NCI-H526 treated with DMSO at 0.1 percent for 48 hours (cell line): Measurements from ENCODE around the gene SYNDIG1L.
A peak's percentile ranks its signal among the peaks of the same experiment; 100 is the strongest.
"Not testable (repeated sequence)": the region's sequence is repeated elsewhere in the genome, so short reads cannot be mapped to it uniquely, and the experiment has no call there.

ENCODE experiments used
- DNase-seq: peaks from one replicate; lab custom pipeline; 2025; lab: John Stamatoyannopoulos, UW

The SYNDIG1L gene

DNA sequence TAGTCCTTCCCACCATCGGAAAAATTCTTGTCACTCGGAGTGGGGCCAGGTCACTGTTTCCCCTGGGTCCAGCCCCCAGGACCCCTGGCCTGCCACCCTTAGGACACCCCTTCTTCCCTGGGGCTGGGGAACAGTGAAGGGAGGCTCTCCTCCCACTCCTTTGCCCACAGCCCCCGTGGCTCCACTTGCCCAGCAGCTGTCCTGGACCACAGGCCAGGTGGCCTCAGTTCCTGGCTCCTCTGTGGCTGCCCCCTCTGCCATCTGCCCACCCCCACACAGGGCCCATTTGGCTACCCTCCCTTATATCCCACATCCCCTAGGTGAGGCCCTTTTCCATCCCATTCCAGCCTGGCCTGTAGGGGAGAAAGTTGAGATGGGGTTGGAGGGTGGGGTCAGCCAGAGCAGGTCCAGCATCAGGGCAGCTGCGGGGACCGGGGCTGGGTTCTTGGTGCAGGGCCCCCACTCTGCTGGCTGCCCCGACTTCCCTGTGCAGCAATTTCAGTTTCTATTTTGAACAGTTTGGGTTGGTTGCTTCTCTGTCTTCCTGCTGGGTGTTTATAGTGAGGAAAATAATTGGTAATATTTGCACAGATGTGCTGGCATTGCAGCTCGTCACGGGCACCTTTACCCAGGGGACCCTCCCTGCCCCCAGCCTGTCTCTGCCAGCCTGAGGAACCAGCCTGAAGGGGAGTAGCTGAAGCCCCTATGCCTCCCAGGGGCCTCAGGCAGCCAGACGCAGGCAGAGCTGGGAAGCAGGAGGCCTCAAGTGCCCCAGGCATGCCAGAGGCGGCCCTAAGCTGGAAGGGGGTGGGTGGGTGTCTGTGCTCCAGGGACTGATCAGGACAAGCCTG, 23.4 kb downstream of the SYNDIG1L start:
- DNase-seq: no peak

DNA sequence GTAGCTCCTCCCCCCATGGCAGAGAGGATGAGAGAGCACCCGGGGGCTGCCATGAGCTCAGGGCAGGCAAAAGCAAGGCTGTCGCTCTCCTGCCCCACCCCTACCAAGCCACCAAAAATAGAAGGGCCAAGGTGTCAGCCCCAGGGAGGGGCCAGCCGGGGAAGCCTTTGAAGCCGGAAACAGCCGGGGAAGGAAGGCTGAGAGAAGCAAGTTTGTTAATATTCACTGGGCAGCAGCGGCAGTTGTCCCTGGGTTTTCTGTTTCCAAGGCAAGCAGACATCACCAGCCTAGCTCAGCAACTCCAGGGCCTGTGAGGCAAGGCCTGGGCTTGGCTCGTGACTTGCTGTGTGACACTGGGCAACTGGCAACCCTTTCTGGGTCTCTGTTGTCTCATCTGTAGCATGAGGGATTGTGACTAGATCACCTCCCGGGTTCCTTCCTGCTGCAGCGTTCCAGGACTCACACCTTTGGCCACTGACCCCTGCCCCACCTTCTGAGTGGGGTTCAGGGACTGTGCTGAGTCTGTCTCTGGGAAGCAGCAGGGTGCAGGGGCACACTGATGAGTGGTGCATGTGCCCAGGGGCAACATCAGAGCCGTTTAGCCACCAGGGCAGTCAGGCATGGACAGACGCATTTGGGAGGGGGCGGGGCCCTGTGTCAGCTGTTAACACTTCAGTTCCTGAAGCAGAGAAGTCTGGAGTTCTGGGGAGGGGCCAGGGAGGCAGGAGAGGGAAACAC, 24.3 kb downstream of the SYNDIG1L start:
- DNase-seq: peak; percentile 28

DNA sequence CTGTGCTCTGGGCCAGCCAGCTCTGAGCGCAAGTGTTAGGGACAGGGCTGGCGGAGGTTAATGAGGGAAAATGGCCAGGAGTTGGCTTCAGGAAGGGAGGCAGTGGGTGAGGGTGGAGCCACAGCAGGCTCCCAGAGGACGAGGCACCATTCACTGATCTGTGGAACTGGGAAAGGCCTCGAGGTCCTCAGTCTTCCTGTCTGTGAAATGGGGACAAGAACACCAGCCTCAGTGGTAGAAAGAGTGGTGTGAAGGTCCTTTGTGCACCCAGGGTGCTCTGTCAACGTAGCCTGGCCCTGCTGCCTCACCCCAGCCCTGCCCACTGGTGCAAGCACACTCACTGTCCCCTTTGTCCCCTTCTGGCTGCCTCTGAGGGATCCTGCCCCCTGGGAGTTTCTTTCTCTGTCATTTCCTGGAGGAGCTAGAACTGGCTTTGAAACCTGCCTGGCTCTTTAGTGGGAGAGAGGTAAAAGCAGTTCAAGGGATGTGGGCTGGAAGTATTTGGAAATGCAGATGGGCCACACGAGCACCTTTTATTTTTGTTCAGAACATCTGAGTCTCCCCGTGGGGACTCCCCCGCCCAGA, 25.0 kb downstream of the SYNDIG1L start:
- DNase-seq: no peak

DNA sequence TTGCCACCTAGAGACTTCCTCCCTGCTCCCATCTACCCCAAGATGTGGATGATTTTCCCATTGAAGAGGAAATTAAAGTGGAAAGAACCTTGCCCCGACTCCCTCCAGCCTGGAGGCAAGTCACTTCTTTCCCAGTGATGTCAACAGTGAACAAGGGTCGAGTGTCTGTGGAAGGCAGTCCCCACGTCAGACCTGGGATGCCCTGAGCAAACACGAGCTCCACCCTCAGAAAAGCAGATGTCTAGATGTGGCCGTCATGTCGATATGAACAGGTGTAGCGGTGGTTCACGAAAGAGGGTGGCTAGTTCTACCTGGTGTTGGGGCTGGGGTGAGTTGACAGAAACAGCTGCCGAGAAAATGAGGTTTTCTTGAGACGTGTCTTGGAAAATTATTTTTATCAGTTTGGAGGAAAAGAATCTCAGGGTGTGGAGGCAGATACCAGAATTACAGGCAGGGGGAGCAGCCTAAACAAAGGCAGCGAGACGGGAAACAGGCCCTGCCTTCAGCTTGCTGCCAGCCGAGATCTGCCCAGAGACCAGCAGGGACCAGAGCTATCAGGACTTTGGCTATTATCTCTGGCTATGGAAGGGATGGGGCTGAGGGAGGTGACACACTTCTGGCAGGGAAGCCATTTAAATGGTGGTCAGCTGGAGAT, 25.9 kb downstream of the SYNDIG1L start:
- DNase-seq: no peak

DNA sequence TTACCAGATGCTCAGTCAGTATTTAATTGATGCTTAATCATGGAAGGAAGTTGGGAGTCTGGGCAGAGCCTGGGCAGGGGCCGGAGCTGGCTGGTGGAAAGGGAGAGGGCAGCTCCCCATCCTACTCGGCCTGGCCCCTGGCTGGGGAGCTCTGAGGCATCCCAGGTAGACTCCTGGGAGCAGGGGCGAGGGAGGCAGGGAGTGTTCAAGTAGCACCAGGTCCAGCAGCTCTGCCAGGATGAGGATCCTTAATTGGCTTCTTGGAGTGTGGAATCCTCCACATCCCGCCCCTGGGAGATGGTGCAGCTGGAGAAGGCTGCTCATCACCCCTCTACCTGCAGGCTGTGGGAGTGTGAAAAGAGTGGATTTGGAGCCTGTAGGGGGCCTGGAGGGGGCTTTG, 30.9 kb downstream of the SYNDIG1L start:
- no peak for DNase-seq

DNA sequence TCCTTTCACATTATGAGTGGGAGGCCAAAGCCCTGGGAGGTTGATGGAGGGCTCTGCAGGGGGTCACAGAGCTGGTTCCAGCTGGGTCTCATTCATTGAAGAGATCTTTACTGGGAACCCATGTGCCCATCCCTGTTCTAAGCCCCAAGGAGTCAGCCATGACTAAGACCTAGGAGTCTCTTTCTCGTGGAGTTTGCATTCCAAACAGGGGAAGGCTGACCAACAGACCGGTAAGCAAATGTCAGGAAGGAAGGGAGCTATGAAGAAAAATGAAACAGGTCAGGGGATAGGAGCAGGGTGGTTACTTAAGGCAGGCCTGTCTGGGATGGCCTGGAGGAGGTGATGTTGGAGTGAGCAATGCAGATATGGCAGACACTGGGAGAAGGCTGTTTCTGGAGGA, 31.5 kb downstream of the SYNDIG1L start:
- no peak for DNase-seq

DNA sequence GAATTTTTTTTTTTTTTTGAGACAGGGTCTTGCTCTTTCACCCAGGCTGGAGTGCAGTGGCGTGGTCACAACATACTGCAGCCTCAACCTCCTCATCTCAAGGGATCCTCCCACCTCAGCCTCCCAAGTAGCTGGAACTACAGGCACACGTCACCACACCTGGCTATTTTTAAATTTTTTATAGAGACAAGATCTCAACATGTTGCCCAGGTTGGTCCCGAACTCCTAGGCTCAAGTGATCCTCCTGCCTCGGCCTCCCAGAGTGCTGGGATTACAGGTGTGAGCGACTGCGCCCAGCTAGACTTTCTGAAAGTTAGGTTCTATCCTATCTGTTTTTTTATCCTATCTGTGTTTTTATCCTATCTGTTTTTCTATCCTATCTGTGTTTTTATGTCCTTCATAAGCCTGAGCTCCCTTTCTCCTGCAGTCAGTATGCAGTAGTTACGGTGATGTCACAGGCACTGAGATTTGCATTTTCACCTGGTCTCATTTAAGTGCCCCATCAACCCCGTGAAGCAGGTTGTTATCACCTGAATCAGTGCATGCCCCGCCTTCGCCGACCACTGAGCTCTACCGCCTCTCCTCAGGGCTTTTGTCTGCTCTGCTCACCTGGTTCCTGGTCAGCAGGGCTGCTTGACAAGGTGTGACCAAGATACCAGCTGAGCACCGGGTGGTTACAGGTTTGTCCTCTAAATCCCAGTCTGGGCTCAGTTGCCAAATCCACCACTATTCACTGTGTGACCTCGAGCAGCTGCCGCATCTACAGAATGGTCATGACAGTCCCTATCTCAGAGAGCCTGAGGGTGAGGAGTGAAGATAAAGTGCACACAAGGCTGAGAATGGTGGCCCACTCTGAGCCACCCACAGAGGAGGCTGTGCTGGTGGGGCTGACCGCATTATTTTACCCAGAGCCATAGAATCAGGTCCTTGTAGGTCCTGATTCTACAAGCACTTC, 33.1 kb downstream of the SYNDIG1L start:
- DNase-seq: peak; percentile 48

DNA sequence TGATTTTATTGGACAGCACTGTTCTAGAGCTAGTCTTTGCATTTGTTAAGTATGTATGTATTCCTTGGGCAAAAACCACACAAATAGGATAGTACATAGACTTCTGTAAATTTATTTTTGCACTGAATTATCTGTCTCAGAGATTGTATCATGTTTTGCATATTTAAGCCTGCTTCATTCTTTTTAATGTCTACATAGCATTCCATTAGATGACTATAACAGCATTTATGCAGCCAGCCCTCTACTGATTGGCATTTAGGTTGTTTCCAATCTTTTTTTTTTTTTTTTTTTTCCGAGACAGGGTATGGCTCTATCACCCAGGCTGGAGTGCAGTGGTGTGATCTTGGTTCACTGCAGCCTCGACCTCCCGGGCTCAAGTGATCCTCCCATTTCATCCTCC, 34.5 kb downstream of the SYNDIG1L start:
- DNase-seq: no peak

DNA sequence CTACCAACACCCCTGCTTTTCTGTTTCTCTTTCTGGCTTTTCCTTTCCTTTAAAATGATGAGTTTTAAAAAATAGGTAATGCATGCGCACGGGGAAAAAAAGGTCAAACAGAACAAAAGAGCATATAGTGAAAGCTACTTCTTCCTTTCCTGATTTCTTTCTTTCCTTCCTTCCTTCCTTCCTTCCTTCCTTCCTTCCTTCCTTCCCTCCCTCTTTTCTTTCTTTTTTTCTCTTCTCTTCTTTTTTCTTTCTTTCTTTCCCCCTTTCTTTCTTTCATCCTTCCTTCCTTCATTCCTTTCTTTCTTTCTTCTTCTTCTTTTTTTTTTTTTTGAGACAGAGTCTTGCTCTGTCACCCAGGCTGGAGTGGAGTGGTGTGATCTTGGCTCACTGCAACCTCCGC, 35.5 kb downstream of the SYNDIG1L start:
- not testable (repeated sequence) for DNase-seq

DNA sequence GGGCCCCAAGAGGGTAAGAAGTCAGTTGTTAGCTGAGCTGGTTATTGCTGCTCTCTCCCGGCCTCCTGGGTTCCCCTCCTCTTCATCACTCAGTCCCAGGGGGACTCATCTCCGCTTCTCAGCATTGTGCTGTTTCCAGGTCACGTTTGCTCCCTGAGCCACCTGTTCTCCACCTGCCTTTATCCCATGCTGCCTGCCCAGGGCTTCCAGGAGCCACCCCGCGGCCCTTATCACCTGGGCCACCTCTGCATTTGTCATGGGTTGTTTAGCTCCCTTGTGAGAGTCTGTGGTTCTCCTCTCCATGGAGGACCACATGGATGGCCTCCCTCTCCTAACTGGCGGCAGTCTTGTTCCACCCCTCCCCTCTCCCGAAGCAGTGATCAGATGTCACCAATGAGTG, 36.0 kb downstream of the SYNDIG1L start:
- DNase-seq: no peak

DNA sequence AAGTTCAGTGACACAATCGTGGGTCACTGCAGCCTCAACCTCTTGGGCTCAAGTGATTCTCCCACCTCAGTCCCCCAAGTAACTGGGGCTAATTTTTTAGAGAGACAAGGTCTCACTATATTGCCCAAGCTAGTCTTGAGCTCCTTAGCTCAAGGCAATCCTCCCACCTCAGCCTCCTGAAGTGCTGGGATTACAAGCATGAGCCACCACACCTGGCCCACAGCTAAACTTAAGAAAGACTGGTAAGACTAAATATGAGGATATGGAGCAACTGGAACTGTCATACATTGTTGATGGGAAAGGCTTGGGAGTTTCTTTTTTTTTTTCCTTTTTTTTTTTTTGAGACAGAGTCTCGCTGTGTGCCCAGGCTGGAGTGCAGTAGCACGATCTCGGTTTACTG, 43.8 kb downstream of the SYNDIG1L start:
- no peak for DNase-seq

DNA sequence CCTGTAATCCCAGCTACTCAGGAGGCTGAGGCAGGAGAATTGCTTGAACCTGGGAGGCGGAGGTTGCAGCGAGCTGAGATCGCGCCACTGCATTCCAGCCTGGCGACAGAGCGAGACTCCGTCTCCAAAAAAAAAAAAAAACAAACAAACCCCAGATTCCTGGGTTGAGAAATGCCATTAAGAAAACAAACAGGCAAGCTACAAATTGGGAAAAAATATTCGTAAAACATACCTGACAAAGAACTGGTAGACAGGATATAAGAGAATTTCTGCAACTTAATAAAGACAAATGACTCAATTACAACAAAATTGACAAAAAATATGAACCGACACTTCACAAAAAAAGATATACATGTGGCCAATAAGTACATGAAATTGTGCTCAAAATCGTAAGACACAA, 44.4 kb downstream of the SYNDIG1L start:
- not testable (repeated sequence) for DNase-seq

DNA sequence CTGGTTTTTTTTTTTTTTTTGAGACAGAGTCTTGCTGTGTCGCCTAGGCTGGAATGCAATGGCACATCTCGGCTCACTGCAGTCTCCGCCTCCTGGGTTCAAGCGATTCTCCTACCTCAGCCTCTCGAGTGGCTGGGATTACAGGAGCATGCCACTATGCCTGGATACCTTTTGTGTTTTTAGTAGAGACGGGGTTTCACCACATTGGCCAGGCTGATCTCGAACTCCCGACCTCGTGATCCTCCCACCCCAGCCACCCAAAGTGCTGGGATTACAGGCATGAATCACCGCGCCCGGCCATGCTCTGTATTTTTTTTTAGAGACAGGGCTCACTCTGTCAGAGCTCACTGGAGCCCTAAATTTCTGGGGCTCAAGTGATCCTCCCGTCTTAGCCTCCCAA, 45.2 kb downstream of the SYNDIG1L start:
- DNase-seq: no peak

DNA sequence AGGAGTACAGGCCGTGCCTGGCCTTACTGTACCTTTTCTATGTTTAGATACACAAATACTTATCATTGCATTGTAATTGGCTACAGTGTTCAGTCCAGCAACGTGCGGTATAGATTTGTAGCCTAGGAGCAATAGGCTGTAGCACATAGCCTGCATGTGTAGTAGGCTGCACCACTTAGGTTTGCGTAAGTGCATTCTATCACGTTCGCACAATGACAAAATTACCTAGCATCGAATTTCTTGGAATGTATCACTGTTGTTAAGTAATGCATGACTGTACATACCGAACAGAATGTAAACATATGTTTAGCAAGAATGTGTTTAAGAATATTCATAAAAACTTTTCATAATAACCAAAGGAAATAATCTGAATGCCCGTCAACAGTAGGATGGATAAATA, 45.8 kb downstream of the SYNDIG1L start:
- no peak for DNase-seq

DNA sequence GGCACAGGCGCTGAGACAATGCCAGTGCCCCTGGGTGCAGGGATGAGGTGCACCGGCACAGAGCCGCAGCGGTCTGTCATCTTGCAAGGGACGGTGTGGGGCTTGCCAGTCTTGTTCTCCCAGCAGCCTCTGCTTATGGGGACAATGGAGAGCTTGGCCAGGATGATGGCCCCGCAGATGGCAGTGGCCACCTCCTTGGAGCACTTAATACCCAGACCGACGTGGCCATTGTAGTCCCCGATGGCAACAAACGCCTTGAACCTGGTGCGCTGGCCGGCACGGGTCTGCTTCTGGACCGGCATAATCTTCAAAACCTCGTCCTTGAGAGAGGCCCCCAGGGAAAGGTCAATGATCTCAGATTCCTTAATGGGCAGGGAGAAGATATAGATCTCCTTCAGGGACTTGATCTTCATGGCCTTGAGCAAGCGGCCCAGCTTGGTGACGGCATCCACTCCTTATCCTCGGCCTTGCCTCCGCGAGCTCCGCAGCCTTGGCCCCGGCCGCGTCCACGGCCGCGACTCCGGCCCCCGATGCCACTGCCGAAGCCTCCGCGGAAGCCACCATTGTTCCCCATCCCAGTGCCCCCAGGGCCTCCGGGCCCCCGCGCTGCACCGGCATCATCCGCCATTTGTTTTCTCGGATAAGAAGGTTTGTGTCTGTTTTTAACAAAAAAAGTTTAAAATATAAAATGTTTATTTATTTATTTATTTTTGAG, 47.9 kb downstream of the SYNDIG1L start:
- DNase-seq: no peak

DNA sequence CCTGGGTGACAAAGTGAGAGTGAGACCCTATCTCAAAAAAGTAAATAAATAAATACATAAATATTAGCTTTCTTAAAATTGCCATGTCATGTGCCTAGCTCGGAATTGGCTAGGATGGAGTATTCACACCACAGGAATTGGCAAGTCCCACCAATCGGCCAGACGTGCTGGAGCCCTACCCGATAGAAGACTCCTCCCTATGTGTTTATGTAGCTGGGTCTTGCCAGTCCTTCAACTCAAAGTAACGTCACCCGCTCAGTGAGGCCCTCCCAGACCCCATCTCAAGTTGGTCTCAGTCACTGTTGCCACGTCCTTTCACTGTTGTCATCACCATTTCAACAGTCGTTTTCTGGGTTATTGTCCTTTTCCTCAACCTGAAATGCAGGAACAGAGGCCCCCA, 57.6 kb downstream of the SYNDIG1L start:
- DNase-seq: no peak

DNA sequence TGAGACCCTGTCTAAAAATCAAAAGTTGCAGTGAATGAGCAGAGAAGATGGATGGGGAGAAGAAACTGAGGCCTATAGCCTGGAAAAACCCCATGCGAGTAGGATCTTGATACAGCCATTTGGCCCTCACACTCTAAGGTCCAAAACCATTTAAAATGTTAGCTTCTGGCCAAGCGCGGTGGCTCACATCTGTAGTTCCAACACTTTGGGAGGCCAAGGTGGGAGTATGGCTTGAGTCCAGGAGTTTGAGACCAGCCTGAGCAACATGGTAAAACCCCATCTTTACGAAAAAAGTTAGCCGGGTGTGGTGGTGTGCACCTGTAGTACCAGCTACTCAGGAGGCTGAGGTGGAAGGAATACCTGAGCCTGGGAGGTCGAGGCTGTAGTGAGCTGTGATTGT, 58.0 kb downstream of the SYNDIG1L start:
- no peak for DNase-seq

DNA sequence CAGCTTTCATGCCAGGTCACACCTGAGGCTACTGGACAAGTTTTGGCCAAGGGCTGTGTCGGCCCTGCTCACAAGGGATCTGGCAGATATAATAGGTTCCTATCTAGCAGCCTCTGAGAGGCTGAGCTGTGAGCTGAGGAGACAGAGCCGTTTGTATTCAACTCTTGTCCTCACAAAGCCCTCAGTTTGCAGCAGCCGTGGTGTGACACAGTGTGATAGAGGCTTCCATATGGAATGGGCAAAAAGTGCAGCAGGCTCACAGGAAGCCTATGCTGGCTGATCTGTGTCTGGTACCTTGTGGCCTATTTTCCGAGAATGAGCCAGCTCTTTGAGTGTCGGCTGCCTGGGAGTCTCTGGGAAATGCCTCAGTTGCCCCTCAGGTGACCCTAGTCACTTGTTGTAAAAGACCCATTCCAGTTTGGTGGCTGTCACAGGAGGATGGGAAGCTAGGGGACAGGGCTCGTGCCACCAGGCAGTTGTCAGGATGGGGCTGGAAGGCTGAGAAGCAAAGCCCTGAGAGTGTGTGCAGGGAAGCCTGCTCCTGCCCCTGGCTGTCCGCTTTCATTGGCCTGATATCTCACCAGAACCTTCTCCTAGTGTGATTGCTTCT, 61.6 kb downstream of the SYNDIG1L start:
- DNase-seq: no peak

DNA sequence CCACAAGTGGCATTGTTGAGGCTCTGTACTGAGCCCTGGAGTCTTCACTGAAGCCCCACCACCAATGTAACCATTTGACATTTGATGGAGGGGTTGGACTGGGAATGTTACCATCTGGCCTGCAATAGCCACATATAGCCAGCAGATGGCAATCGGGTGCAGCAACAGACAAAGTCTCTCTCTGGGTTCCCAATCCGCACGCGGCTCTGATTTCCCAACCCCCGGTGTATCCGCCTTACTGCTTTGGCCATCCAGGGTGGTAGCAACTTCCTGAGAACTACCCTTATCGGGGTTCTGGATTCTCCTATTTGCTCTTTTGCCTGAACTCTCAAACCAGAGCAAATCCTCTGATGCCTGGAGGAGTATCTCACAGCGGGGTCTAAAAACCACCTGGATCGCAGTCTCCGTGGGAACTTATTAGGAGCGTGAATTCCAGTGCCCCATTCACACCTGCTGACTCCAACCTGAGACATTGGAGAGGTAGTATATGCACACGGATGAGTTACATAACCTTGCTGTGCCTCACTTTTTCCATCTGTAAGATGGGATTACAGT, 63.6 kb downstream of the SYNDIG1L start:
- peak; percentile 44 for DNase-seq

DNA sequence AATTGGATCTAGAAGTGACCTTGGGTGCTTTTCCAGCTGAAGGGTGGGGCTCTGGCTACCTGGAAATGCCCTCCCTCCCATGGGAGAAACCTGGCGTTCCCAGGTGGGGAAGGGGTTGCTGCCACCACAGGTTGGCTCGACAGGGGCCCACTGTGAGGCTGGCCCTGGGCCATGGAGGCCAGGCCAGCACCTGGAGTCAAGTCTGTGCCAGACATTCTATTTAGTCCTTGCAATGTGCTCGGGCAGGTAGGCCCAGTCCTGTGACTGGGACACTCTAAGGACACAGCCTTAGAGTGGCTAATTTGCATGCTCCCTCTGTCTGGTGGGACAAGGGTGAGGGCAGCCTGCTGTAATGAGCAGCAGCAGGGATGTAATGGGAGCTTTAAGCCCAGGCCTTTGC, 65.8 kb downstream of the SYNDIG1L start:
- DNase-seq: no peak
